Stimulated activated CD4-positive, alpha-beta T cell treated with anti-CD3 and anti-CD28 coated beads, Interleukin-2, amount 100 ng/mL, for 24 hours (primary cell): Measurements from ENCODE around the gene PARD3B.
"Not testable (repeated sequence)": the region's sequence is repeated elsewhere in the genome, so short reads cannot be mapped to it uniquely, and the experiment has no call there.

Experiments
- DNase-seq, 2 donors: peaks; one replicate each; pipeline ENCODE4 v3.0.0-alpha.2; 2020

Gene PARD3B

DNA sequence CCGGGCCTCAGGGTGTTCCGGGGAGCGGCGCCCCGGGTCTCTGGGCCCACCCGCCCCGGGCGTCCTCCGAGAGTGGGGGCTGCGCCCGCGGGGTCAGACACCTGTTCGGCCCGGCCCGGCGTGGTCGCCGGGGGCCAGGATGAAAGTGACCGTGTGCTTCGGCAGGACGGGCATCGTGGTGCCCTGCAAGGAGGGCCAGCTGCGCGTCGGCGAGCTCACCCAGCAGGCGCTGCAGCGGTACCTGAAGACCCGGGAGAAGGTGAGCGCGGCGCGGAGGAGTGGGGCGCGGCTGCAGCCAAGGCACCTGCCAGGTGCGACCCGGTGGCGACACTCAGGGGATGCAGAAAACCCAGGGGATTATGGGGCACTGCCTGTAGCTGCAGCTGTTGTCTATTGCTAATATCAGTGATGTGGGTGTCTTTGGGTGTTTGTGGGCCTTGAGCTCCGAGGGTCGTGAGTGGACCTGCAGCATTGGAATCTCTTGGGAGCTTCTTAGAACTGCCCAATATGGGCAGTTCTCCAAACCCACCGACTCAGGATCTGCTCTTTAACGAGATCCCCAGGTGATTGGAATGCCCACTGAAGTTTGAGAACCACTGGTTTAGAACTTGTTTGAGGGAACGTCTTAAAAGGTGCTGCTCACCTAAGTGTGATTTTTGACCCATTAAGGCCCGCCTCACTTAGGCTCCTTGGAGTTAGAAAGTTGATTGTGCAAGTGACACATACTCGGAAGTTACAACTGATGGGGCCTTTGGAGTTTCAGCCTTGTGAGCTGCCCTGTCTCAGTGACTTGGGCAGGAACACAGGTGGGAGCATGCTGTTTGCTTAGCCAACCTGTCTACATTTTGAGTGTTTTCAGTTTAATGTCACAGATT, 823 bp downstream of the PARD3B start:
- DNase-seq = peak in 1 of 2 donors; percentile 12

DNA sequence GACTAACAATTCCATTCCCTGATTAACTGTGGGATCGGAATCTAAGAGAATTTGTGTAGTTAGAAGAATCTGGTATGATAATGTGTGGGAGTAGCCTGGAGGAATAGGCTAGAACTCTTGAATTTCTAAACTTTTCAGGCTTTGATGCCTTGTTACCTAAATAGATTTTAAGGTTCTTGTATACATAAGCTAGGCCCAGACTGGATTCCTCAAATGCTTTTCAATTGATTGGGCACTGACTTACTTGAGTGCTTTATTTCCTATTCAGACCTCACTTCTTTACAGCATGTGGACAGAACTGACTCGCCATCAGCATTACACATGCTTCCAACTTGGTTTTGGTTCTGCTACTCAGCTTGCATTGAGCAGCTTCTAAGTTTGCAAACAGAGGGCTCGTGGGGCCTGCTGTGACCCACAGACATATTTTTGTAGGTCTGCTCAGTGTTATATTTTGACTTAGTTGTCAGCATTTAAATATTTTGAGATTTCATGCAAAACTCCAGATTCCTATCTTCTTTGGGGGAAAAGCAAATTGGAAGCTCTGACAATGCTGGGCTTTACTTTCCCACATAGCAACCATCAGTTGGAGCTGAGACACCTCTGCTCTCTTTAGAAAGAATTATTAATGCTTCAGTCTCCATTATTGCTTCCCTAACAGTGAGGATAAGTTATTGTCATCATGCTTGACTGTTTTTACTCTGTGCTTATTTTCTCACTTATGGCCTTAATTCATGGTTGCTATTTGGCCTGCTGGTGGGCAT, 5.7 kb downstream of the PARD3B start:
- DNase-seq = no peak

DNA sequence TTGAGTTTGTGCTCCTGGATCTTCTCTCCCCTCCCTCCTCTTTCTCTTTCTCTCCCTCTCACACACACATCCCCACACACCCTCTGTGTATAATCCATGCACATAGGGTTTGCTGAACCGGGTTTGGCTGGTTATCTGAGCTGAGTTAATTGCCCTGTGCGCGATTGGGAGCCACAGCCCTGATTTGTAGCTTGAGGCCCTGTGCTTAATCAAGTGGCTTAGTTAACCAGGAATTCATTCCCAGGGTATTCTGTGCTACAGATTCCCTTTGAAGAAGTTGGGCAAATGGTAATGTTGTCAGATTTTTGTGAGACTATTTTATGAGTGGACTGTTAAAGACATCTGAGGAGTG, 6.2 kb downstream of the PARD3B start:
- no peak for DNase-seq

DNA sequence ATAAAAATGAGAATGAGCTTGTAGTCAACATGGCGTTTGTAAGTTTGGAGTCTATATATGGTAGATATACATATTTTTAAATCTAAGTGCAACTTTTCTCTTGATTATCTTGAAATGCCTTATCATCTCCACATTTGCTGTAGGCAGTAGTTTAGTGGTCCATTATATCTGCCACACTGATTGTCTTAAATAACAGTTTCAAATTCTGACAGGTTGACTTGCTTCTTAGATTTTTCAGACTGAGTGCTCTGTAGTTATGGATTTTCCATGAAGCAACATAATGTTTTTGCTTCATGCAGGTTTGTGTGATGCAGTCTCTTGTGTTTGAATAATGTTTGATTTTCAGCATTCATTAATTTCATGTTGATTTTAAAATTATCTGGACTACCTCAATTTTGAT, 12.3 kb downstream of the PARD3B start:
- DNase-seq = no peak

DNA sequence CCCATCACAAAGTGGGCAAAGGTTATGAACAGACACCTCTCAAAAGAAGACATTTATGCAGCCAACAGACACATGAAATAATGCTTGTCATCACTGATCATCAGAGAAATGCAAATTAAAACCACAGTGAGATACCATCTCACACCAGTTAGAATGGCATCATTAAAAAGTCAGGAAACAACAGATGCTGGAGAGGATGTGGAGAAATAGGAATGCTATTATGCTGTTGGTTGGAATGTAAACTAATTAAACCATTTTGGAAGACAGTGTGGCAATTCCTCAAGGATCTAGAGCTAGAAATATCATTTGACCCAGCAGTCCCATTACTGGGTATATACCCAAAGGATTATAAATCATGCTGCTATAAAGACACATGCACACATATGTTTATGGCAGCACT, 14.1 kb downstream of the PARD3B start:
- DNase-seq = not testable (repeated sequence)

DNA sequence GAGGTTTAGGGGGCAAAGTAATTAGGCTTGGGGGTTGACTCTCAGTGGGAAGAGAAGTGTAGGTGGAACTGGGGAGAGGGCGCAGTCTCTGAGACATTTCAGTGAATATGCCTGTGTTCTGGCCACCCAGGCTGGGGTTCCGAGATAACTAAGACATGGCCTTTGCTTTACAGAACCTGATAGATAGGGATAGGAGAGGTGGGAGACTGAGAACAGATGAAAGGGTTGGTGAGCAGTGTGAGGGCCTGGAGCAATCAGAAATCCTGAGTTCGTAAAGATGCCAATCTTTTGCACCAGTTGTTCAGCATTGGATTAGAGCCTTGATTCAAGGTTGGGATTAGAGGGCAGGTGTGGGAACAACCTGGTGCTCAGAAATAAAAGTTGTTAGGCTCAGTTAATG, 15.6 kb downstream of the PARD3B start:
- no peak for DNase-seq

DNA sequence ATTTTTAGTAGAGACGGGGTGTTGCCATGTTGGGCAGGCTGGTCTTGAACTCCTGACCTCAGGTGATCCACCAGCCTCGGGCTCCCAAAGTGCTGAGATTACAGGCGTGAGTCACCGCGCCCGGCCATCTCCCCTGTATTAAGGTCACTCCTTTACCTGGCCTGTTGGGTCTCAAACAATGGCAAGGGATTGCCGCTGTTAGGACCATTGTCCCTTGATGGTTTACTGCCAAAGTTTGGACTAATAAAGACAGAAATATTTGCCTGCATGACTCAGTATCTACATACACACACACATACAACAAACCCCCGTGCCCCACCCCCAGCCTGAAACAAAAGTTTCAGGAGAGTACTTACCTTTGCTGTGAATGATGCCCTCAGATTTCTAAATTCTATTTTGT, 16.5 kb downstream of the PARD3B start:
- no peak for DNase-seq

DNA sequence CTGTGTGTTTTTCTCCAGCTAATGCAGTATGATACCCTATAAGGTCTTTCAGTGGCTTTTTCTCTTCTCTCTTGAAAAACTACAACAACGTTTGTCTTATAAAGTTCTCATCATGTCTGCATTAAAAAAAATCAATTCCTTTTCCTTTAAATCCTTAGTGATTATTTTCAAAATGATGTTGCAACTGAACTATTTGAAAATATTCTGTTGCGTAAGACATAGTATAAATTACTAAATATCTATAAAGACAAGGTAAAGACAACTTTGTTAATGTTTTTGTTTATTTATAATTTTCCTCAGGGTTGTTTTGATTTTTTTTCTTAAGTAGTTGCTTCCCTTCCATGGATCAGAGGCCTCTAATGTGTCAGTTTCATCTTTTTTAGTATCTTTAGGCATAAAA, 21.2 kb downstream of the PARD3B start:
- no peak for DNase-seq

DNA sequence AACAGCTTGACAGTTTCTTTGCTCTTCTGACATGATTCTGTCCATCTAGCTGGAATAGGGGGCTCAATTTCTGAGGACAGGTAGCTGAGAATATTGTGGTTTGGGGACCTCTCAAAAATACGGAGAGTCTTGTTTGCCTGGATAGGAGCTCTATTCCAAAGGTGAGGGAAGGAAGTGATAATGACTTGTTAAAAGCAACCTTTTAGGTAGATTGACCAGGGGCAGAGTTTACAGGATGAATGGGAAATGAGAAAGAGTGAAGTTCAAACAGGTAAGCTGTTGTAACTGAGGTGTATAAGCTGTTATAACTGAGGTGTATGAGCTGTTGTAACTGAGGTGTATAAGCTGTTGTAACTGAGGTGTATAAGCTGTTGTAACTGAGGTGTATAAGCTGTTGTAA, 25.1 kb downstream of the PARD3B start:
- DNase-seq = no peak

DNA sequence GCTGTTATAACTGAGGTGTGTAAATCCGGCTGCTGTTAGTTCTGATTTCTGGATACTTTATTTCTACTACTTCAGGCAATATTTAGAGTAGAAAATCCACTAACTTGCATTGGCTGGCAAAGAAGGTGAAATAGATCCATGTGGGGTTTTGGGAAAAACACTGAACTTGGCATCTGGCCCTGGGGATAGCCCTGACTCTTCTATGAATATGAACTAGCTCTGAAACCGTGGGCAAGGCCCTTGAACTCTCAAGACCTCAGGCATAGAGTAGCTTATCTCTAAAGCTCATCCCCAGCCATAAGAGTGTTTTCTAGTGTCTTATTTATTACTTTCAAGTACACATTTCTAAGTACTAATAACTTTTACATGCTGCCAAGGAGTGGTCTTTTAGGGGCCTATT, 25.8 kb downstream of the PARD3B start:
- no peak for DNase-seq

DNA sequence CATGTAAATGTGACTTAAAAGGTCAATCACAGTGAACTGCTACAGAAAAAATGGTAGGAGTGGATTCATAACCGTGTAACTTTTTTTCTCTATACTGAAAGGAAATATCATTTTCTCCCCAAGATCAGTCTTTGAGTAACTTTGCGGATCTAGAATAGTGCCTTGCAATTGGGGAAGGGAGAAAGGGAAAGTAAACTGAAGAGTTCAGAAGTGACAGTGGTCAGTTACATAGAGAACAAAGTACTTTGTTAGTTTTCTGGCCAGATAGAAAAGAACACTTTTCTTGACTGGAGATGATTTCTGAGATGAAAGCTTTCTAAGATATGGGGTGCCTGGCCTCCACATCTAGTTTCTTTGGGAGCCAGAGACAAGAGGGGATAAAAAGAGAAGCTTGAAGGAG, 26.6 kb downstream of the PARD3B start:
- DNase-seq = no peak

DNA sequence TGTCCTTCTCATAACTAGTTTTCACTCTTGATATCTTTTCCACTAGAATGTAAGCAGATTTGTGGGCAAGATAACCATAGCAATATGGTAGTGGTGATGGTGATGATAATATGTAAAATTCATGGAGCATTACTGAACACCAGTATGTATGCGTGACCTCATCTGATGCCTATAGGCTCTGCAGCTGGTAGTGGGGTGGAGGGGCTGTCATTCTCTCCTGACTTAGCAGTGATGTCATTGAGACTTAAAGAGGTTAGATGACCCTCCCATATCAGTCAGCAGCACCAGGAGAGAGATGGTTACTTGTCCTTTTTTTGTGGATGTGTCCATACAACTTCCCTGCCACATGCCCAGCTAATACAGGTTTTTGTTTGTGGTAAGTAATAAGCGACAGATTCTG, 27.9 kb downstream of the PARD3B start:
- no peak for DNase-seq

DNA sequence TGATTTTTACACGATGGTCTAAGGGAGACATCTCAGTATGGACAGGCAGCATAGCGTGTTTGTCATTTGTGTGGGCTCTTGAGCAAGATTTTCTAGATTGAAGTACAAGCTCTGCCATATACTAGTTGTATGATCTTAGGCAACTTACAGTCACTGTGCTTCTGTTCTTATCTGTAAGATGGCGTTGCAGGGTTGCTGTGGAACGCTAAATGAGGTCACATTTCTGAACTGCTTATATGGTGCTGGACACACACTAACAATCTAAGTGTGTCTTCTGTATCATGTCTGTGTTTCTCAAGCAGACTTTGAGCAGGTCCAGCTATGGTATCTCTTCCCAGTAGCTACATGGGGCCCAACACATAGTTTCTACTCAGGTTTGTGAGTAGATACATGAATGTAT, 29.2 kb downstream of the PARD3B start:
- DNase-seq = no peak

DNA sequence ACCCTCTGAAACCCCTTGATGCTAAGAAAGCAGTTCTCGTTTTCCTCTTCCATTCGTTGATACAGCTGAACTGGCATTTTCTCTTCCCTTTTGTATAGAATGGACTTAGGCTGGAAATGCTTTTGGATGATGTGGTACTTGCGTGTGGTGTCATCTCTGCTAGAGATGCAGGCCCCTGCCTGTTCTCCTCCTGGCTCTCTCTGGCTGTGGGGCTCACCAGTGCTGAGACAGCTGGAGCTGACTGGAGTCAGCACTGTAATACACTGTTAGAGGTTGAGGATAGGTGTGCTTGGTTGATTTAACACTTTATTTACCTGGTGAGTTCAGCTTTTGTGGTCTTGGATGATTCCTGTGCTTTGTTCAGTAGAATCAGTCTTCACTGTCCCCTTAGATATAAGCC, 30.2 kb downstream of the PARD3B start:
- no peak for DNase-seq

DNA sequence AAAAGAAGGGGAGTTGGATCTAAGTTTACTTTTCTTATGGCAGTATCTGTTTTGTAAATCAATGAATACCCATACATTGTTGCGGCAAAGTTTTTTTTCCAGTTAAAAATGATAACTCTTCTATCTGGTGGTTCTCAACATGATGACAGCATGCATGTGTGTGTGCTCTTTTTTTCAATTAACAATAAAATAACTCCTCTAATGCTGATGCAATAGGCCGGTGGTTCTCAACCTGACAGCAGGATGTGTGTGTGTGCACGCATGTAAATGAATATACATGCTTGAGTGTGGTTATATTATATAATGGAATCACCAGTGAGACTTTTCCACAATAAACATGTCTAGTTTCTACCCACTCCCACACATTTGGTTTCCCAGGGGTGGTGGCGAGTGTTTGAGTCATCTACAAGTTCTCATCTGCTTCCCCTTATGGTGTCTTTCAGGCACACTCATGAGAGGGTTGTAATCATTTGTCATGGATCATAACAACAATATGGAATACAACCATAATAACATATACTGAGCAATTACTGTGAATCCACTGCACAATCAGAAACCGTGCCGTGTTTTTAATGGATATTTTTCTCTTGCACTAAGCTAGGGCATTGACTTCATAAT, 31.2 kb downstream of the PARD3B start:
- DNase-seq = peak; percentile 10 to 17

DNA sequence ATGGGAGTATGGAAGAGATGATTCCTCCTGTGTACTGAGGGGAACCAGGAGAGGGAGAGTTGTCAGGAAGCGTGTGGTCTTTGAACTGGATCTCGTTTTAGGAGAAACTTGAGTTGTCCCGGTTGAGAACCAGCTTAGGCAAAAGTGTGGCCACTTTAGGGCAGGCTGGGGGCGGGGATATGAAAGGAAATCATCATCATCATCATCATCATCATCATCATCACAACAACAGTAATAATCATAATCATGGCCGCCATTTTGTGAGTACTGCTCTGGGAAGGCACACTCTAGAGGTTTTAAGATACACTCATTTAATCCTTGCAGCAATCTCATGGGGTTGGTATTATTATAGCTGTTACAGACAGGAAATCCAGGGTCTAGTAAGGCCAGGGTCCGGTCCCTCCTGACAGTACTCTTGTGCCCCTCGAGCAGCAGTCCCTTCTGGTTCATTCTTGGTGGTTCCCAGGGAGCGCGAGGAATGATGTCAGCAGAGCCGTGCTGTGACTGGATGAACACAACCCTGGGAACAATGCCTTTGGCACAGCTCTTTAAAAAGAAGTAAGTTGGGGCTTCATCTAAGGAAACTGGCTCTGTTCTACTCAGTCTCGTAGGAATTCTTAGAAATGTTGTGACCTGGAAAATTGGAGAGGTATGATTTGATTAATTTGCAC, 33.8 kb downstream of the PARD3B start:
- DNase-seq = no peak

DNA sequence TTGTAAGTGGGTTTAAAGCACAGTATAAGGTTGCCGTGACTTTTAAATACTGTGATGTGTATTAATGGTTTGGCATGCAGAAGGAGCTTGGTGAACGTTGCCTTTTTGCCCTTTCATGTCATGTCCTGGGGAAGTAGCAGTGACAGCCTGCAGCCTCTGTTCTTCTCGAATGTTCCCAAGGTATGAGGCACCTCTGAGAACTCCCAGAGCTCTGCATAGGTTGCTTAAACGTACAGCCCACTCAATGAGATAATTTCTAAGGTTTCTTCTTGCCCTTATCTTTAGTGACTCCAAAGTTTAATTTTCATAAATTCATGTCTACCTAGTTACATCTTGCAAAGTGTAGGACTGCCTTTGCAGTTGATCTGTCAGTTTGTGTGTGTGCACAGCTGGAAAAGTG, 36.7 kb downstream of the PARD3B start:
- DNase-seq = no peak

DNA sequence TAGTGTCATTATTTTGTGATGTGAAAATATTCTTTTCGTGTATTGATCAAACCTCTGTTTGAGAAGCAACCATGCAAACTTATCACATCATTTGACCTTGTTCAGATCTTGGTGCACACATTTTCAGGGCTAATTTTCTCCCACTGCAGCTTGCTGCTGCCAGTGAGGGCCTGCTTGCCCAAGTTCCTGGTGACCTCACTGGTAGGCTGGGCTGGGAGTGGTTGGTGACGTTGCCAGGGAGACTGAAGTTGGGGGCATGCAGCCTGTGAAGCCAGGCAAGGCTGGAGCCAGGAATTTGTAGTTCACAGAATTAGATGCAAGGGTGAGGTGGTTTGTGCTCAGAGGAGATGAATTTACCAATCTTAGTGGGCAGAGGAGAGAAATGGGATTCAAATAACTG, 38.5 kb downstream of the PARD3B start:
- no peak for DNase-seq

DNA sequence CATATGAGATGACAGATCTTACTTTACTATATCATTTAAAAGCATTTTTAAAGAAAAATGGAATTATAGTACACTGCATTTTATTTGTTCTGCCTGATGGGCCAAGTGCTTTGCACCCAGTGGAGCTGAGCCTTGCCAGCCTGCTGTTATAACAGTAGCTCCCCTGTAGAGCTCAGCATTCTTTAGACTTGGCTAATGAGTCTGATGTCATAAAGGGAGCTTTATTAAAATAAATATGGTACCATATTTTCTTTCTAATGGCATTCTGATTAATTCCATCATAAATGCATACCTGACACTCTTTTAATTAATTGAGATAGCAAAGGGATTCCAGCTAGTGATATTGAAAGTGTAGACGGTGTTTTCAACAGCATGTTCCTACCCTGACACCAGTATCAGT, 40.7 kb downstream of the PARD3B start:
- no peak for DNase-seq

DNA sequence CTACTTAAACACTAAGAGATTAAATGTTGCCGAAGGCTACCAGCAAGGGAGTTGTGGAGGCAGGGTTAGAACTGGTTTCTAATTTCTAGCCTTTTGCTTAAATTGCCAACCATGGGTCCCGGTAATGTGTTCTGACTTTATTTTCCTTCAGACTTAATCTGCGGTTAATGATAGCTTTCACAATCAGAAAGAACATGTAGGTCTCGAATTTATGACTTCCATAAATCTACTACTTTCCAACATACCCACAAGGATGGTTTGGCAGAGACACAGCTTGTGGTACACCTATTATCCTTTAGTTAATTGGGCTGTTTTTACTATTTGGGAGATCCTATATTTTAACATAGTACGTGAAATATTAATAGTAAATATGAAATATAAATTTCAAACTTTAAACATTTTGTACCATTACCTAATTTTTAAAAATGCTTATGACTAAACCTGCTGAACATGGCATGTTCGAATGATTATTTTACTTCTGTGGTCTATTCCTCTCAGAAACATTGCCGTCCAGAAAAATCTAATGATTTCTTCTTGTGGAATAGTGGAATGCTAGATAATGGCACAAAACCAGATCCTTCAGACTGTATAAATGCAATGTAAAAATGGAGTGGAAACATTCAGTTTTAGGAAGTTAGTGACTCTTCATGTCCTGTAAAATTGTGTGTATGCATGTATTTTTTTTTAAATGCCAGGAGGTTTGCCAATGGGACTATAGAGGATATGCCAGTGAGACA, 41.3 kb downstream of the PARD3B start:
- no peak for DNase-seq

DNA sequence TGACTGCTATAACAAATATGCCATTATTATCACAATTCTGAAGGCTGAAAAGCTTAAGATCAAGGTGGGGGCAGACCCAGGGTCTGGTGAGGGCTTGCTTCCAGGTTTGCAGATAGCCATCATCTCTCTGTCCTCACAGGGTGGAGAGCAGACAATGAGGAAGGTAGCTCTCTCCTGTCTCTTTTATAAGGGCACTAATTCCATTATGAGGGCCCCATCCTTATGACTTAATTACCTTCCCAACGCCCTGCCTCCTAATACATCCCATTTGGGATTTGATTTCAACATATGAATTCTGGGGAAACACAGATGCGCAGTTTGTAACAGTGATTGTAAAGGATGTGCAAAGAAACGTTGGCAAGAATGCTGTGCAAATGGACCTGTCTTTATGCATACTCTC, 44.8 kb downstream of the PARD3B start:
- DNase-seq = no peak

DNA sequence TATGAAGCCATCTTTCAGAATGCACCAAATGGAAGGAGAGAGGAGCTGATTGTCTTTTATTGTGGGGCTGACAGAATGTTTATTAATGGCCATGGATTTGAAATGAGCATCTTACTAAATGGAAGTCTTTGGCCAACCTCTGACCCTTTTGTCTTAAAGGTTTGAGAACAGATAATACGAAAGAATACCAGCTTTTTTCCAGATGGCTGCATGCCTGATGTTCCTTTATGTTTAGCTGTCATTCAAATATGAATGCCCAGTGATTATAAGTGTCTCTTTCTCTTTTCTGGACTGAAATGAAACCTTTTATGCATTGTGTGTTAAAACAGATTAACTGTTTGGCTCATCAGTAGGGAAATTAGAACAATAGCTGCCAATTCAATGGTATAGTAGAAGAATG, 46.0 kb downstream of the PARD3B start:
- DNase-seq = no peak

DNA sequence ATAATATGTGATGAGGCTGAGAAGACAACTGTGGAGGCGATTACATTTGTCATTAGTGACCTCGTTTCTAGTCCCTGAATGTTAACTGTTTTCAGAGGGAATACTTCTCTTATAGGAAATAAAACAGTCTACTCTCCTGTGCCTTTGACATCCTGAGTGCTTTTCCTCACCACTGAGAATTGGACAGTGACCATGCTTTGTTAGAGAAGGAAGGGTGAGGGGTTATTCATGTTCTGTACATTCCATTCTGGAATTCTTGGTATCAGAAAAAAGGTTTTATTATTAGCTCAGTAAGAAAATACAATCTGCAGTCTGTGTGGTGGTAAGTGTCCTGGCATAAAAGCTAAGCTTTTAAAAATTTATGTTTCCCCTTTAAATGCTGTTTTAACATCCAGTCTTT, 58.8 kb downstream of the PARD3B start:
- no peak for DNase-seq
